Psoas muscle (tissue), 8 donors: ENCODE data around the gene HYKK. TPM values are rescaled to one million over a fixed set of nuclear protein-coding genes. Genes with fewer than 3 reads are reported as not detected.
"Not testable (repeated sequence)": the region's sequence is repeated elsewhere in the genome, so short reads cannot be mapped to it uniquely, and the experiment has no call there.

Experiments used
- ATAC-seq, 4 donors: fragments of 200-7000 bp; cut with Tn5 transposase; one replicate each; pipeline ENCODE4 v1.9.1; 2020; ENCODE audit warnings: moderate library complexity in 3 of 4, mild to moderate bottlenecking in 2 of 4
- DNase-seq, 2 donors: peaks; one replicate each; pipeline ENCODE4 v3.0.0-alpha.2; 2020
- H3K27ac ChIP-seq: fragments of 200-600 bp; one replicate; pipeline ENCODE4 v1.8.0; 2022
- H3K27me3 ChIP-seq, 3 donors: fragments of 200-600 bp in 1 of 3; one replicate each; pipeline versions ENCODE4 v1.6.1 to v1.8.0; 2013 to 2022; ENCODE audit warnings: low read length in 2 of 3, mild to moderate bottlenecking in 2 of 3, moderate library complexity in 1 of 3; ENCODE audit not compliant: insufficient read depth in 3 of 3
- H3K36me3 ChIP-seq, 2 donors: fragments of 200-600 bp in 1 of 2; one replicate each; pipeline versions ENCODE4 v1.6.1 to v1.8.0; 2013 to 2022; ENCODE audit warnings: low read depth in 1 of 2, mild to moderate bottlenecking in 1 of 2, moderate library complexity in 1 of 2; ENCODE audit not compliant: insufficient read depth in 1 of 2
- H3K4me1 ChIP-seq: fragments of 200-600 bp; one replicate; pipeline ENCODE4 v1.8.0; 2022
- H3K4me3 ChIP-seq: fragments of 200-600 bp; one replicate; pipeline ENCODE4 v1.8.0; 2022; ENCODE audit warnings: mild to moderate bottlenecking
- H3K9me3 ChIP-seq: fragments of 200-600 bp; one replicate; pipeline ENCODE4 v1.8.0; 2022
- WGBS, 3 donors: extraction: QIAGEN DNeasy Blood & Tissue Kit; methylation state at CpG; one replicate each; pipeline versions ENCODE4 v1.1.6 to v1.1.7; 2013; 5-methylcytosine and 5-hydroxymethylcytosine counted together
- intact Hi-C, 2 donors: fragments of 100-400 bp; cut with DNase I; formaldehyde crosslinking; loops; one replicate each; pipeline versions ENCODE4 v1.11.0 to v1.14.2; 2022
- polyA plus RNA-seq, 3 donors: library from polyadenylated mRNA; stranded (reverse); fragments of 200-250 nt; gene quantifications; one replicate each; pipeline ENCODE4 v1.2.3, GENCODE V29; 2013
- total RNA-seq, 4 donors: library from RNA; stranded (reverse); fragmentation: NEBNext Ultra II Directional in 2 of 4; extraction: Animal tissue kit (Norgen Biotek cat#: 25700) in 2 of 4; gene quantifications; one replicate each; pipeline versions ENCODE4 v1.2.1 to v1.2.4, GENCODE V29; 2021 to 2023
- TF ChIP-seq, protein P1 (sequence below): fragments of 200-600 bp; IDR thresholded peaks from one replicate; pipeline ENCODE4 v1.8.0; 2022; ENCODE audit warnings: antibody characterized with exemption
- donor health status: healthy with polysubstance abuse.
- donor health status: DM: no; HTN: no; CAD: no; lungs with moderate emphysema.
- donor health status: Bipolar disorder and iron deficiency.
- donor health status: healthy.
- donor health status: DM: yes; HTN: yes; CAD: no.
- donor health status: DM: no; HTN: no; CAD: no.
- donor health status: DM: no; HTN: no; CAD: no.
- donor health status: DM: yes; HTN: yes; CAD: no.

HYKK gene
- total and polyA plus RNA-seq, 7 donors = 1.1 to 10.9 (median 3.4) TPM

DNA sequence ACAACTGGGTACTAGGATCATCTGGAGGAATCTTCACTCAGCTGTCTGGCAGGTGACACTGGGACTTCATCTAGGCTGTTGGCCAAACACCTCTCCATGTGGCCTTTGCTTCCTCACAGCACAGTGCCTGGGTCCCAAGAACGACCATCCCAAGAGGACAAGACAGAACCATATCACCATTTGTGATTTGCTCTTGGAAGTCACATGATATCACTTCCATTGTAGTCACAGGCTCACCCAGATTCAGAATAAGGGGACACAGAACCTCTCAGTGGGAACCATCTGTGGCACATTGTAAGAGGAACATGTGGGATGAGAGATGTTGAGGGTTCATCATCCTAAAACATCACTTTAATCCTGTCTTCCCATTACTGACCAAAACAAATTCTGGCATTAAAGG, 31.0 kb downstream of the HYKK start:
- no peak for DNase-seq
- H3K36me3 ChIP-seq = peaks cover 10 to 17% of the 10 kb centered on the region in 2 donors
- H3K4me1 ChIP-seq = peaks cover 11% of the 10 kb centered on the region
- TF ChIP-seq, protein P1, sequence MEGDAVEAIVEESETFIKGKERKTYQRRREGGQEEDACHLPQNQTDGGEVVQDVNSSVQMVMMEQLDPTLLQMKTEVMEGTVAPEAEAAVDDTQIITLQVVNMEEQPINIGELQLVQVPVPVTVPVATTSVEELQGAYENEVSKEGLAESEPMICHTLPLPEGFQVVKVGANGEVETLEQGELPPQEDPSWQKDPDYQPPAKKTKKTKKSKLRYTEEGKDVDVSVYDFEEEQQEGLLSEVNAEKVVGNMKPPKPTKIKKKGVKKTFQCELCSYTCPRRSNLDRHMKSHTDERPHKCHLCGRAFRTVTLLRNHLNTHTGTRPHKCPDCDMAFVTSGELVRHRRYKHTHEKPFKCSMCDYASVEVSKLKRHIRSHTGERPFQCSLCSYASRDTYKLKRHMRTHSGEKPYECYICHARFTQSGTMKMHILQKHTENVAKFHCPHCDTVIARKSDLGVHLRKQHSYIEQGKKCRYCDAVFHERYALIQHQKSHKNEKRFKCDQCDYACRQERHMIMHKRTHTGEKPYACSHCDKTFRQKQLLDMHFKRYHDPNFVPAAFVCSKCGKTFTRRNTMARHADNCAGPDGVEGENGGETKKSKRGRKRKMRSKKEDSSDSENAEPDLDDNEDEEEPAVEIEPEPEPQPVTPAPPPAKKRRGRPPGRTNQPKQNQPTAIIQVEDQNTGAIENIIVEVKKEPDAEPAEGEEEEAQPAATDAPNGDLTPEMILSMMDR = no peak
- ATAC-seq = no peak
- WGBS, 3 donors = 63 to 82% (median 67%) methylated on average over 1 of the region's 1 CpG
- H3K27me3 ChIP-seq = no peaks in the 10 kb centered on the region
- intact Hi-C loops = no loop called here
- H3K4me3 ChIP-seq = no peak overlapping the region
- no peak overlapping the region for H3K27ac ChIP-seq
- no peaks in the 10 kb centered on the region for H3K9me3 ChIP-seq

DNA sequence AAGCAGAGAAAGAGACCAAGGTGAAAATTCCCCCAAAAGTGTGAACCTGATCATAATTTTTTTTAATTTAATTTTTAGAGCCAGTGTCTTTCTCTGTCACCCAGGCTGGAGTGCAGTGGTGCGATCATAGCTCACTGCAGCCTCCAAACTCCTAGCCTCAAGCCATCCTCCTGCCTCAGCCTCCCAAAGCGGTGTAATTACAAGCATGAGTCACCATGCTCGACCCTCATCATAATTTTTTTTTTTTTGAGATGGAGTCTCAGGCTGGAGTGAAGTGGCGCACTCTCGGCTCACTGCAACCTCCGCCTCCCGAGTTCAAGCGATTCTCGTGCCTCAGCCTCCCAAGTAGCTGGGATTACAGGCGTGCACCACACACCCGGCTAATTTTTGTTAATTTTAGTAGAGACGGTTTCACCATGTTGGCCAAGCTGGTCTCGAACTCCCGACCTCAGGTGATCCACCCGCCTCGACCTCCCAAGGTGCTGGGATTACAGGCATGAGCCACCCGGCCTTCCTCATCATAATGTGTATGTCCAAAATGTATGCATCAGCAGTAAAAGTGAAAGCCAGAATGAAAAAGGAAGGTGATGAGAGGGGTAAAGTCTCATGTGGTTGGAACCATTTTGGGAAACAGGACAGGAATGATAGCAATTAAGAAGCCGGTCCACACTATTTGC, 32.2 kb downstream of the HYKK start:
- not testable (repeated sequence) for H3K27me3 ChIP-seq, H3K9me3 ChIP-seq, DNase-seq
- Histone ChIP-seq H3K4me1 (peaks cover 11% of the 10 kb centered on the region), H3K36me3 (peaks cover 11 to 29% of the 10 kb centered on the region in 2 donors), H3K27ac (peak overlapping the region; percentile 96), H3K4me3 (peak overlapping the region; percentile 80)
- ATAC-seq = peak in 2 of 4 donors; percentile 3 to 16
- WGBS, 3 donors = 70 to 77% (median 71%) methylated on average over 18 of the region's 18 CpGs
- intact Hi-C loops = loop anchor here in 1 of 2 donors (5.0 kb wide), 1 partner anchor 102 kb away; the partner anchor contains the start of gene IREB2

- Histone ChIP-seq H3K9me3 (no peaks in the 10 kb centered on the region), H3K4me1 (peaks cover 11% of the 10 kb centered on the region), H3K4me3 (peak within 1 kb of the TSS; percentile 80), H3K36me3 (peaks cover 15 to 36% of the 10 kb centered on the region in 2 donors), H3K27me3 (no peaks in the 10 kb centered on the region), H3K27ac (peak within 1 kb of the TSS; percentile 96)
- TF ChIP-seq, protein P1 = peak; percentile 41
- 0 to 1% (median 1%) methylated on average over 51 to 56 of the region's 56 CpGs for WGBS, 3 donors
- DNase-seq (peak; percentile 95 to 96), ATAC-seq (peak; percentile 95 to 96 (median 96))
- intact Hi-C loops = loop anchor here in 1 of 2 donors (5.0 kb wide), 1 partner anchor 103 kb away; the partner anchor contains the start of gene IREB2
Observed at GRCh38 chr15:78540141-78540870, 32.9 kb downstream of the HYKK start, which contains the start of gene PSMA4. Gene PSMA4 (plus strand): TSS chr15:78540444. CDS start chr15:78541928, 1,484 bp downstream.

GRCh38 chr15:78540871-78541743, 33.7 kb downstream of the HYKK start:
- TF ChIP-seq, protein P1 = no peak
- DNase-seq (no peak), ATAC-seq (peak in 1 of 4 donors; percentile 11)
- H3K27me3 ChIP-seq = no peaks in the 10 kb centered on the region
- peaks cover 18 to 44% of the 10 kb centered on the region in 2 donors for H3K36me3 ChIP-seq
- 4 to 7% (median 5%) methylated on average over 17 of the region's 17 CpGs for WGBS, 3 donors
- peak overlapping the region; percentile 80 for H3K4me3 ChIP-seq
- intact Hi-C loops = loop anchor here in 1 of 2 donors (5.0 kb wide), 1 partner anchor 104 kb away; the partner anchor contains the start of gene IREB2
- no peaks in the 10 kb centered on the region for H3K9me3 ChIP-seq
- H3K27ac ChIP-seq = peak overlapping the region; percentile 96
- peaks cover 11% of the 10 kb centered on the region for H3K4me1 ChIP-seq
